GM10266 (cell line): ENCODE data around the gene CEP41.

ENCODE experiments used
- DNase-seq: peaks from one replicate; pipeline ENCODE4 v3.0.0; 2012; ENCODE audit errors: extremely low spot score
- CTCF ChIP-seq: IDR thresholded peaks from 2 replicates; pipeline ENCODE4 v1.5.1; 2012; ENCODE audit warnings: mild to moderate bottlenecking, low read depth; ENCODE audit not compliant: control insufficient read depth, insufficient read depth; ENCODE audit errors: missing control alignments

CEP41 gene

GRCh38 chr7:130405003-130405402, 35.8 kb downstream of the CEP41 start:
- DNase-seq, result no peak
- TF ChIP-seq CTCF, result no peak

- no peak for TF ChIP-seq CTCF
- DNase-seq, result no peak
These were observed 39.2 kb downstream of the CEP41 start for GRCh38 chr7:130401578-130401977.

GRCh38 chr7:130401101-130401500, 39.7 kb downstream of the CEP41 start:
- DNase-seq, result no peak
- TF ChIP-seq CTCF, result no peak

- DNase-seq, result no peak
- TF ChIP-seq CTCF, result no peak
These were observed 40.7 kb downstream of the CEP41 start for GRCh38 chr7:130400120-130400572.

- no peak for TF ChIP-seq CTCF
- no peak for DNase-seq
These were observed 42.2 kb downstream of the CEP41 start for GRCh38 chr7:130398526-130399090.

- no peak for DNase-seq
- no peak for TF ChIP-seq CTCF
These were observed 43.1 kb downstream of the CEP41 start for GRCh38 chr7:130397758-130398073.

- no peak for TF ChIP-seq CTCF
These were observed 43.6 kb downstream of the CEP41 start for GRCh38 chr7:130397051-130397757.

More at GRCh38 chr7:130397051-130397757, 43.6 kb downstream of the CEP41 start:
- no peak for DNase-seq
